Stimulated activated CD8-positive, alpha-beta memory T cell treated with anti-CD3 and anti-CD28 coated beads, Interleukin-2, amount 100 ng/mL, for 48 hours (primary cell): Measurements from ENCODE around the gene CLIP1.
"Not testable (repeated sequence)": the region's sequence is repeated elsewhere in the genome, so short reads cannot be mapped to it uniquely, and the experiment has no call there.

Experiments used
- DNase-seq, 2 donors: peaks; one replicate each; pipeline ENCODE4 v3.0.0-alpha.2; 2020; ENCODE audit warnings: low read depth in 2 of 2

CLIP1 gene

DNA sequence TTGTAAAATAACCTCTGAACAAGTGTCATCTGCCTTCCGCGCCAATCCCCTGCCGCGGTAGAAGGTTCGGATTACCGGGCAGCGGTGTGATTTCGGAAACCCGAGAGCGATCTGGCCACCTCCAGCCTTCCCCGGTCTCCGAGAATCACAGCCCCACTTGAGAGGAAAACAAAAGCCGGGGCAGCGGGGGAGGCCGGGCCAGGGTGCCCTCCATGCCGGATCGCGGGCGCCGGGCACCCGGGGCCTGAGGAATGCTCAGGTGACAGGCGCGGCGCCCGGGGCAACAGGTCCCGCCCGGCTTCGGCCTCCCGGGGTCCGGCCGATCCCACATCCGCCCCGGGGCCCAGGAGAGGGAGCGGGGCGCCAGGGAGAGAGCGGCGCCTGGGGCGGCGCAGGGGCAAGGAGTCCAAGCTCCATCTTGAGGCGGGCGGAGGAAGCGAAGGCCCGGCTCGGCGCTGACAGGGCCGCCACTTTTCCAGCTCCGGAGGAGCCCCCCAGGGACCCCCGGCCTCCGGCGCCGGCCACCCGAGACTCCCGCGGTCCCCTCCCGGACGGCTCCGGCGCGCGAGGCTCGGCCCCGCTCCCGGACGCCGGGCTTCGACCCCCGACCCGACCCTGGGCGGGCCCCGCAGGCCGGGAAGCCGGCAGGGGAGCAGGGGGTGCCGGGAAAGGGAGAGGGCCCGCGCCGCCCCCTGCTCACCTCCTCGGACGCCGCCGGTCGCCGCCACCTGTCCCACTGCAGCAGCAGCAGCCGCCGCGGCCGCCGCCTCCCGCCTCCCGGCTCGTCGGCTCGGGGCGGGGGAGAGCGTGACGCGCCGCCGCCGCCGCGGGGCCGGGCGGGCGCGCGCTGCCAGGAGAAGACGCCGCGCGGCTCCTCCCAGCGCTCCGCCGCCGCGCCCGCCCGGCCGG is at the start of gene CLIP1:
Gene CLIP1, minus strand, starts transcription at position 849 of the 909 bp plus-strand sequence. CDS start 42,217 bp downstream, outside the sequence.
- DNase-seq, result peak; percentile 33 to 47

DNA sequence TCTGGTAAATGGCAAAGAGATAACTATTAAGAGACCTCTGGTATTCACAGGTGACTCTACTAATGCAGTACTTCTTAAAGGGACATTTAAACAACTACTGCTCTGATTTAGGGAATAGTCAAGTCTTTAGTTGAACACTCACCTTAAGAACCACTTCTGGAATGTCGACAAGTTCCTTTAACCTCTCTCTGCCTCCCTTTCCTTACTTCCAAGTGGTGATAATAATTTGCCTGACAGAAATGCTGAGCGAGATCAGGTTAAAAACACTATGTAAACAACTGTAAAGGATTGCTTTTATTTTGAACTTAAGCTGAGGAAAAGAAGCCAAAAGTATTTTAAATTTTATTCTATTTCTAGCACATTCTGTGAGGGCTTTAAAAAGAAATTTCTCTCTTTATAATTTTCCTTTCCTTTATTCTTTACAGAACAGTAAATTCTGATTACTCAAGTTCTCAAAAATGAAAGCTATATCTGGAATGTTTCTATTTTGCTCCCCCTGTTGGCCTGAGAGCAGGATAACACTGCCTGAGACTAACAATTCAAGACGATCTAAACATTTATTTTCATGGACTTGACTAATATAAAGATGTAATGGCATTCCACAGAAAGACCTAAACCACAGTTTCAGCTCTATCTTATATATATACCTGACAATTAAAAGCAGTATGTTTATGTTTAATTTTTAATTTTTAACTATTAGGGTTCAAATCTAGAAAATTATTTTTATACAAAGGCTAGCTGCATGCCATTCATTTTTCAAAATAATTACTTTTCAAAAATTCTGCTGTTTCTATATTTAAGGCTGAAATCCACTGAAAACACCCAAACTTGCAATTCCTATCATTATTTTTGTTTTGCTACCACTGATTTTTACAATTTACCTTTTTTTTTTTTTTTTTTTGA is 49.1 kb upstream of the CLIP1 start:
- DNase-seq, result no peak

DNA sequence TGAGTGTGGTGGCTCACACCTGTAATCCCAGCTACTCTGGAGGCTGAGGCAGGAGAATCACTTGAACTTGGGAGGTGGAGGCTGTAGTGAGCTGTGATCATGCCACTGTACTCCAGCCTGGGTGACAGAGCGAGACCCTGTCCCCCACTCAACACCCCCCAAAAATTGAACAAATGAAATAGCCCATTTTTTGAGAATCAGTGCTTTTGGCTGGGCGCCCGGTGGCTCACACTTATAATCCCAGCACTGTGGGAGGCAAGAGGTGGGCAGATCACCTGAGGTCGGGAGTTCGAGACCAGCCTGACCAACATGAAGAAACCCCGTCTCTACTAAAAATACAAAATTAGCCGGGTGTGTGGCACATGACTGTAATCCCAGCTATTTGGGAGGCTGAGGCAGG is 48.1 kb upstream of the CLIP1 start:
- DNase-seq, result not testable (repeated sequence)

DNA sequence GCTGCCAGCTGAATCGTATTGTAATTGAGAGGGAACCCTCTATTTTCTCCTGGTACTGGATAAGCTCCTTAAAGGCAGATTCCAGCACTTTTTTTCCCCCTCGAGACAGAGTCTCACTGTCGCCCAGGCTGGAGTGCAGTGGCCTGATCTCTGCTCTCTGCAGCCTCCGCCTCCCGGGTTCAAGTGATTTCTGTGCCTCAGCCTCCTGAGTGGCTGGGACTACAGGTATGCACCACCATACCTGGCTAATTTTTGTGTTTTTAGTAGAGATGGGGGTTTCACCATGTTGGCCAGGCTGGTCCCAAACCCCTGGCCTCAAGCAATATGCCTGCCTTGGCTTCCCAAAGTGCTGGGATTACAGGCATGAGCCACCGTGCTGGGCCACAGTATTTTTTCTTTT is 47.4 kb upstream of the CLIP1 start:
- not testable (repeated sequence) for DNase-seq

DNA sequence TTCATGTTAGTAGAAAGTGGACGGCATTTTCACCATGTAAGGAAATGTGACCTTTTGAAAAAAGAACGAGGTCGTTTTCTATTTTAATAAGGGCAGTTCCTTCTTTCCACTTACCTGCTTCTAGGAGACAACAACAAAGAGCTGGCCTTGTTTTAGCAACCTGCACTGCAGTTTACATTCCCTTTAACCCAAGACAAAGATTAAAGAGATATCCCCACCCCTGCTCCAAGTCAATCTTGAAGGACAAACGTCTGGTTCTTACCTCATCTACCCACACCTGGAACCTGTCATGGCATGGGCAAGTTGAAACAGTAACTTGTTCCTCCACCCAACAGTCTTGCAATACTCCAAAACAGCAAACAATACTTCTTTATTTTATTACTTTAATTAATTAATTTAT is 45.5 kb upstream of the CLIP1 start:
- no peak for DNase-seq

DNA sequence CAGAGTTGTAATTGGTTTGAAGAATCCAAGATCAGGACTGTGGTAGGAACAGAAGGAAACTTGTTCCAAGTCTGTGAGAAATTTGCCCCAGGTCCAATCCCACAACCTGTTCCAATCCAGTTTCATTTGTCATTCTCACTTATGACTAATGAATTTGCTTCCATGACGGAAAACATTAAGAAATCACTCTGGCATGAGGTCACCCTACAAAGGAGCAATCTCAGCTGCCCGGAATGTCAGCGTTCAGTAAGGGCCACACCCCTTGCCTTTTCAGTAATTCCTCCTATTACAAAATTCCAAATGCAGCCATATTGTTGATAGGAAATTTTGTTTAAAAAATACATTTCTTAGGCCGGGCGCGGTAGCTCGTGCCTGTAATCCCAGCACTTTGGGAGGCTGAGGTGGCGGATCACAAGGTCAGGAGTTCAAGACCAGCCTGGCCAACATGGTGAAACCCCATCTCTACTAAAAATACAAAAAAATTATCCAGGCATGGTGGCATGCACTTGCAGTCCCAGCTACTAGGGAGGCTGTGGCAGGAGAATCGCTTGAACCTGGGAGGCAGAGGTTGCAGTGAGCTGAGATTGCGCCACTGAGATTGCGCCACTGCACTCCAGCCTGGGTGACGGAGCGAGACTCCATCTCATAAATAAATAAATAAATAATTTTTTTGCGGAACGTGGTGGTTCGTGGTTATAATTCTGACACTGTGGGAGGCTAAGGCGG is 42.0 kb upstream of the CLIP1 start:
- not testable (repeated sequence) for DNase-seq

DNA sequence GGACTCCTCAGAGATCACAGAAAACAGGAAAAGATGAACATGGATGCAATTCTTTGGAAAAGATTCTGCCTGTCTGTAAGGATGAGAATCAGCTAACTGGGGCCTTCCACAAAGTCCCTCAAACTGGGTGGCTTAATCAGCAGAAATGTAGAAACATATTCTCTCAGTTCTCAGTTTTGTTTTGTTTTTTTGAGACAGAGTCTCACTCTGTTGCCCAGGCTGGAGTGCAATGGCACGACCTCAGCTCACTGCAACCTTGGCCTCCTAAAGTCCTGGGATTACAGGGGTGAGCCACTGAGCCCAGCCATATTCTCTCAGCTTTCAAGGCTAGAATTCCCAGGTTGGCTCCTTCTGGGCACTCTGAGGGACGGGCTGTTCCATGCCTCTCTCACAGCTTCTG is 38.2 kb upstream of the CLIP1 start:
- no peak for DNase-seq

DNA sequence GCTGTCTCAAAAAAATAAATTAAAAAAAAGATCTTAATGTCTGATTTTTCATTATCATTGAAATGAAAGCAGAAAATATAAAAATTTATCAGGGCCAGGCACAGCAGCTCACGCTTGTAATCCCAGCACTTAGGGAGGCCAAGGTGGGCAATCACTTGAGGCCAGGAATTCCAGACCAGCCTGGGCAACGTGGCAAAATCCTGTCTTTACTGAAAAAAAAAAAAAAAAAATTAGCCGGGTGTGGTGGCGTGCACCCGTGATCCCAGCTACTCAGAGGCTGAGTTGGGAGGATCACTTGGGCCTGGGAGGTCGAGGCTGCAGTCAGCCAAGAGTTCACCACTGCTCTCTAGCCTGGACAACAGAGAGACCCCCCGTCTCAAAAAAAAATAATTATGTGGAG is 37.6 kb upstream of the CLIP1 start:
- DNase-seq, result no peak

DNA sequence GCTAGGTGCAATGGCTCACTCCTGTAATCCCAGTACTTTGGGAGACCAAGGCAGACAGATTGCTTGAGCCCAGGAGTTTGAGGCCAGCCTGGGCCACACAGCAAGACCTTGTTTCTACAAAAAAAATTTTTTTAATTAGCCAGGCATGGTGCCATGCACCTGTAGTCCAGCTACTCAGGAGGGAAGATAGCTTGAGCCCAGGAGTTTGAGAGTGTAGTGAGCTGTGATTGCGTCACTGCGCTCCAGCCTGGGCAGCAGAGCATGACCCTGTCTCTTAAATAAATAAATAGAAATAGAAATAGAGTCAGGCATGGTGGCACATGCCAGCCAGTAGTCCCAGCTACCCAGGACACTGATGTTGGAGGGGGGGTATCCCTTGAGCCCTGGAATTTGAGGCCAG is 36.7 kb upstream of the CLIP1 start:
- DNase-seq, result no peak

DNA sequence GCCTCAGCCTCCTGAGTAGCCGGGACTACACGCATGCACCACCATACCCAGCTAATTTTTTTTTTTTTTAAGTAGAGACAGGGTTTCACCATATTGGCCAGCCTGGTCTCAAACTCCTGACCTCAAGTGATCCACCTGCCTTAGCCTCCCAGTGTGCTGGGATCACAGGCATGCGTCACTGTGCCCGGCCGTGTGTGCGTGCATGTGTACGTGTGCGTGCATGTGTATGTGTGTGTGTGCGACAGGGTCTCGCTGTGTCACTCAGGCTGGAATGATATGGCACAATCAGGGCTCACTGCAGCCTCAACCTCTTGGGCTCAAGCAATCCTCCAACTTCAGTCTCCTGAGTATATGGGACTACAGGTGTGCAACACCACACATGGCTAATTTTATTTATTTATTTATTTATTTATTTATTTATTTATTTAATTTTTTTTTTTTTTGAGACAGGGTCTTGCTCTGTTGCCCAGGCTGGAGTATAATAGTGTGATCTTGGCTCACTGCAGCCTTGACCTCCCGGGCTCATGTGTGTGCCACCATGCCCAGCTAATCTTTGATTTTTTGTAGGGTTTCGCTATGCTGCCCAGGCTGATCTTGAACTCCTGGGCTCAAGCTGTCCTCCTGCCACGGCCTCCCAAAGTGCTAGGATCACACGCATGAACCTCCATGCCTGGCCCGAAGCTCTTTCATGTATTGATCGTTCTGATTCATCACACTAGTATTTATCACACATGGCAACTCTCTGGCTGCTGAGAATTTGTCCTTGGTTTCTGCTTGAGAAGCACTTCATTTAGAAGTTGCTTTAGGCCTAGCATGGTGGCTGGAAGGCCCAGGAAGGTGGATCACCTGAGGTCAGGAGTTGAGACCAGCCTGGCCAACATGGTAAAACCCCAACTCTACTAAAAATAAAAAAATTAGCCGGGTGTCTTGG is 35.9 kb upstream of the CLIP1 start:
- no peak for DNase-seq

DNA sequence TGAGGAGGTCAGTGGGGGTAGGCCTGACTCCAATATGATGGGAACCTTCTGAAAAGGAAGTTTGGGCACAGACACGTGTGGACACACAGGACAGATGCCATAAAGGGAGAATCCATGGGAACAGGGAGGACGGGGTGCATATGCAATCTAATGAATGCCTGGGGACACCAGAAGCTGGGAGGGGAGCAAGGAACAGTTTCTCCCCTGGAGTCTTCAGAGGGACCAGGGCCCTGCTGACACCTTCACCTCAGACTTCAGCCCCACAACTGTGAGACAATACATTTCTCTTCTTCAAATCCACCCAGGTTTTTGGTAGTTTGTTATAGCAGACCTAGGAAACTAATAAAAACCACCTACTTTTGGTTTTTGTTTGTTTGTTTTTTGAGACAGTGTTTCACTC is 35.2 kb upstream of the CLIP1 start:
- DNase-seq, result no peak

DNA sequence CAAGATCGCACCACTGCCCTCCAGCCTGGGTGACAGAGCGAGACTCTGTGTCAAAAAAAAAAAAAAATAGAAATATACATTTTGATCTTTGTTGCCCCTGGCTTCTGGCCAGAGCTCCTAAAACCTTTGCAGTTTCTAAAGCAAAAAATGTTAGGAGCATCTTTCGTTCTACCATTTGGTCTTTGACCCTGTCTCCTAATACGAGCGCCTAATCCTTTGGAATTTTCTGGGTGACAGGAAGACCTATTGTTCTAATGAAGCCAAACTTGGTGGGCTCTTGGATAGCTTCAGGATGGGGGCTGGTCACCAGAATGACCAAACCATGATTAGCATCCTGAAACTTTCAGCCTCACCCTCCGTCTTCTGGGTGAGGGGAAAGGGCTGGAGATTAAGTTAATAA is 32.3 kb upstream of the CLIP1 start:
- no peak for DNase-seq

DNA sequence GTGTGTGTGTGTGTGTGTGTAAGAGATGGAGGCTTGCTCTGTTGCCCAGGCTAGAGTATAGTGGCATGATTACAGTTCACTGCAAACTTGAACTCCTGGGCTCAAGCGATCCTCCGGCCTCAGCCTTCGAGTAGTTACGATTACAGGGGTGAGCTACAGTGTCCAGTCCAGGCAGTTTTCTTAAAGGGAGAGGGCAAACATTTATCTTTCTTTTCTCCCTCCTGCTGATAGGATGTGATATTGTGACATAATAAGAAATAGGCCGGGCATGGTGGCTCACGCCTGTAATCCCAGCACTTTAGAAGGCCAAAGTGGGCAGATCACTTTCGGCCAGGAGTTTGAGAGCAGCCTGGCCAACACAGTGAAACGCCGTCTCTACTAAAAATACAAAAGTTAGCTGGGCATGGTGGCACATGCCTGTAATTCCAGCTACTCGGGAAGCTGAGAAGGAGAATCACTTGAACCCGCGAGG is 31.8 kb upstream of the CLIP1 start:
- DNase-seq, result no peak

DNA sequence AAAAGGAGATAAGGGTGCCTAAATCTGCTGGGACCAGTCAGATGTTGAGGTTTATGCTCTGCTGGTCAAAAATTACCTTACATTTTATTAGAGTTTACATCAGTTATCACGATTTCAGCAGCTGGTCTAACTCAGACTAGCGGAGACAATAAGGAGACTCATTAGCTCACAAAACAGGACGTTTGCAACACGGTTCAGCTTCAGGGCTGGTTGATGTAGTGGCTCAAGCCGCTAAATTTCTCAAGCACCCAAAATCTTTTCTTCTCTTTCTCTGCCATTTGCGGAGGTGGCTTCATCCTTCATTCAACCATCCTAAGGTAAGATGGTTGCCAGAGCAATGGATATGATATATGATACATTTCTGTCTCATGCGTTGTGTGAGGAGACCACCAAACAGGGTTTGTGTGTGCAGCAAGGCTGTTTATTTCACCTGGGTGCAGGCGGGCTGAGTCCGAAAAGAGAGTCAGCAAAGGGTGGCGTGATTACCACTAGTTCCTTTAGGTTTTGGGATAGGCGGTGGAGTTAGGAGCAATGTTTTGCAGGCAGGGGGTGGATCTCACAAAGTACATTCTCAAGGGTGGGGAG is 30.3 kb upstream of the CLIP1 start:
- no peak for DNase-seq

DNA sequence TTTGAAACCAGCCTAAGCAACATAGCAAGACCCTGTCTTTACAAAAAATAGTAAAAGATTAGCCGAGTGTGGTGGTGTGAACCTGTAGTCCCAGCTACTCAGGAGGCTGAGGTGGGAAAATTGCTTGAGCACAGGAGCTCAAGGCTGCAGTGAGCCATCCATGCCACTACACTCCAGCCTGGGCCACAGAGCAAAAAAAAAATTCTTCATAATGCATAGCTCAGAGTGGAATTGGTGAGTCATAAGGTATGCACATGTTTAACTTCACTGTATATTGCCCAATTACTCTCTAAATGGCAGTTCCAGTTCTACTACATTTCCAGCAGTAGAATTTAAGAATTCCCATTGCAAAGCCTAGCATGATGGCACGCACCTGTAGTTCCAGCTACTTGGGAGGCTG is 26.8 kb upstream of the CLIP1 start:
- DNase-seq, result no peak

DNA sequence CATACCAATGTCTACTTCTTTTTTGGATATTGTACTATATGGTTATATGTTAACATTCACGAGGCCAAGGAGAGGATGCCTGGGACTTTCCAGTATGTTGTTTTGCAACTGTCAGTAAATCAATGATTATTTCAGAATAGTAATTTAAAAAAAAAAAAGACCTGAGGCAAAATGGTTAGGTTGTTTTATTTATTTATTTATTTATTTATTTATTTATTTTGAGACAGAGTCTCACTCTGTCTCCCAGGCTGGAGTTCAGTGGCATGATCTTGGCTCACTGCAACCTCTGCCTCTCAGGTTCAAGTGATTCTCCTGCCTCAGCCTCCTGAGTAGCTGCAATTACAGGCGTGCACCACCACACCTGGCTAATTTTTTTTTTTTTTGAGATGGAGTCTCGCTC is 25.4 kb upstream of the CLIP1 start:
- not testable (repeated sequence) for DNase-seq

DNA sequence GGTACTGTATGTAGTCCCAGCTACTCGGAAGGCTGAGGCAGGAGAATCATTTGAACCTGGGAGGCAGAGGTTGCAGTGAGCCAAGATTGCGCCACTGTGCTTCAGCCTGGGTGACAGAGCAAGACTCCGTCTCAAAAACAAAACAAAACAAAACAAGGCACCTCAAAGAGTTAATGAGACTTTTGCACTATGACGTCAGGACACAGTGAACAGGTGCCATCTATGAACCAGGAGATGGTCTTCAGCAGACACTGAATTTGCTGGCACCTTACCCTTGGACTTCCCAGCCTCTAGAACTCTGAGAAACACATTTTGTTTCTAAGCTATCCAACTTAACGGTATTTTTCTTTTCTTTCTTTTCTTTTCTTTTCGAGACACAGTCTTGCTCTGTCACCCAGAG is 23.9 kb upstream of the CLIP1 start:
- not testable (repeated sequence) for DNase-seq

DNA sequence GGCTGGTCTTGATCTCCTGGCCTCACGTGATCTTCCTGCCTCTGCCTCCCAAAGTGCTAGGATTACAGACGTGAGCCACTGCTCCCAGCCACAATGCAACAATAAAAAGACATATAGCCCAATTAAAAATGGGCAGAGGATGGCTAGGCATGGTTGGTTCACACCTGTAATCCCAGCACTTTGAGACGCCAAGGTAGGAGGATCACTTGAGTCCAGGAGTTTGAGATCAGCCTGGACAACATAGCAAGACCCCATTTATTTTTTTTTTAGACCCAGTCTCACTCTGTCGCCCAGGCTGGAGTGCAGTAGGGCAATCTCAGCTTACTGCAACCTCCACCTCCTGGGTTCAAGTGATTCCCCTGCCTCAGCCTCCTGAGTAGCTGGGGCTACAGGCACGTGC is 21.6 kb upstream of the CLIP1 start:
- DNase-seq, result not testable (repeated sequence)

DNA sequence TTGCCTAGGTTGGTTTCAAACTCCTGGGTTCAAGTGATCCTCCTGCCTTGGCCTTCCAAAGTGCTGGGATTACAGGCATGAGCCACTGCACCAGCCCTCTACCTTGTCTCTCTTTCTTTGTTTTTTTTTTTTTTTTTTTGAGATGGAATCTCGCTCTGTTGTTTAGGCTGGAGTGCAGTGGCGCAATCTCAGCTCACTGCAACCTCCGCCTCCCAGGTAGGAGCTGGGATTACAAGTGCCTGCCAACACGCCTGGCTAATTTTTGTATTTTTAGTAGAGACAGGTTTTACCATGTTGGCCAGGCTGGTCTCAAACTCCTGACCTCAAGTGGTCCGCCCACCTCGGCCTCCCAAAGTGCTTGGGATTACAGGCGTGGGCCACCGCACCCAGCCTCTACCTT is 16.4 kb upstream of the CLIP1 start:
- DNase-seq, result not testable (repeated sequence)

DNA sequence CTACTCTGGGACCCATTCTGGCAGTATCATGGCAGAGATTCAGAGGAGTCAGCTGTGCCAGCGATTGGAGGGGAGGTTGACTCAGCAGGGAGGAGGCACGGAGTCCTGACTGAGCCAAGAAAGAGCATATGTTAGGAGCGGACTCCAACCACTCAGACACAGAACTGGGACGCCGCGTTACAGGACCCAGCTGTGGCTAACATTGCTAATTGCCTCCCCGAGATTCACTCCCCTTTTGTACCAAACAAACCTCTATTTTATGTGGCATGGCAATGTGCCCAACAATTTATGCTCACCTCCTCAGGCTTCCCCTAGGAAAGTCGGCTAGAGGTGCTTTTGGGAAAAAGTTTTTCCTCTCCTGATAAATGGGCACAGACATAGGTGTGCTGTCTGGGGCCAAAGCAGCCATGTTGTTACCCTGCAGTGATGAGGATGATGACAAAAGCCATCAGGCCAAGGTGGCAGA is 15.2 kb upstream of the CLIP1 start:
- DNase-seq, result no peak
